Mammary epithelial cell (primary cell): ENCODE data around the gene LY86.

Source experiments
- CTCF ChIP-seq, 2 donors: IDR thresholded peaks in 1 of 2; conservative IDR thresholded peaks in 1 of 2; 2 replicates each; pipeline ENCODE4 v1.5.1; 2011 to 2012; ENCODE audit warnings: inconsistent platforms in 2 of 2, low read length in 2 of 2, mild to moderate bottlenecking in 2 of 2, control low read depth in 1 of 2, low read depth in 1 of 2; ENCODE audit not compliant: insufficient read depth in 1 of 2; ENCODE audit errors: extremely low read depth in 1 of 2
- EZH2 ChIP-seq: IDR thresholded peaks from 2 replicates; pipeline ENCODE4 v1.6.1; 2012; ENCODE audit warnings: low read length, inconsistent platforms, borderline replicate concordance

- no peak for TF ChIP-seq CTCF (conservative IDR thresholded peaks at IDR 0.05 in 1 of 2, IDR thresholded peaks at IDR 0.05 in 1 of 2; ENCODE audit: extremely low read depth in 1 of 2, insufficient read depth in 1 of 2, low read depth in 1 of 2, low read length in 2 of 2)
- TF ChIP-seq EZH2 = no peak
Measured at GRCh38 chr6:6557886-6558285, 30.6 kb upstream of the LY86 start.
